Fibroblast of pulmonary artery (primary cell): ENCODE data around the gene GPR65.

Experiments
- DNase-seq: peaks from one replicate; pipeline ENCODE4 v3.0.0-alpha.2; 2010; ENCODE audit warnings: low read depth
- H3K4me3 ChIP-seq: replicated peaks from 2 replicates; pipeline ENCODE4 v1.5.1; 2011; ENCODE audit warnings: low read depth, mild to moderate bottlenecking, control low read depth, low read length, moderate library complexity
- TF ChIP-seq, protein P1 (sequence below): IDR thresholded peaks from 2 replicates; pipeline ENCODE4 v1.5.1; 2011; ENCODE audit warnings: mild to moderate bottlenecking, control low read depth, low read length, inconsistent platforms; ENCODE audit errors: missing control alignments

The GPR65 gene

GRCh38 chr14:88044776-88045446 is 40.0 kb downstream of the GPR65 start:
- TF ChIP-seq, protein P1, sequence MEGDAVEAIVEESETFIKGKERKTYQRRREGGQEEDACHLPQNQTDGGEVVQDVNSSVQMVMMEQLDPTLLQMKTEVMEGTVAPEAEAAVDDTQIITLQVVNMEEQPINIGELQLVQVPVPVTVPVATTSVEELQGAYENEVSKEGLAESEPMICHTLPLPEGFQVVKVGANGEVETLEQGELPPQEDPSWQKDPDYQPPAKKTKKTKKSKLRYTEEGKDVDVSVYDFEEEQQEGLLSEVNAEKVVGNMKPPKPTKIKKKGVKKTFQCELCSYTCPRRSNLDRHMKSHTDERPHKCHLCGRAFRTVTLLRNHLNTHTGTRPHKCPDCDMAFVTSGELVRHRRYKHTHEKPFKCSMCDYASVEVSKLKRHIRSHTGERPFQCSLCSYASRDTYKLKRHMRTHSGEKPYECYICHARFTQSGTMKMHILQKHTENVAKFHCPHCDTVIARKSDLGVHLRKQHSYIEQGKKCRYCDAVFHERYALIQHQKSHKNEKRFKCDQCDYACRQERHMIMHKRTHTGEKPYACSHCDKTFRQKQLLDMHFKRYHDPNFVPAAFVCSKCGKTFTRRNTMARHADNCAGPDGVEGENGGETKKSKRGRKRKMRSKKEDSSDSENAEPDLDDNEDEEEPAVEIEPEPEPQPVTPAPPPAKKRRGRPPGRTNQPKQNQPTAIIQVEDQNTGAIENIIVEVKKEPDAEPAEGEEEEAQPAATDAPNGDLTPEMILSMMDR, result no peak
- DNase-seq, result no peak

DNA sequence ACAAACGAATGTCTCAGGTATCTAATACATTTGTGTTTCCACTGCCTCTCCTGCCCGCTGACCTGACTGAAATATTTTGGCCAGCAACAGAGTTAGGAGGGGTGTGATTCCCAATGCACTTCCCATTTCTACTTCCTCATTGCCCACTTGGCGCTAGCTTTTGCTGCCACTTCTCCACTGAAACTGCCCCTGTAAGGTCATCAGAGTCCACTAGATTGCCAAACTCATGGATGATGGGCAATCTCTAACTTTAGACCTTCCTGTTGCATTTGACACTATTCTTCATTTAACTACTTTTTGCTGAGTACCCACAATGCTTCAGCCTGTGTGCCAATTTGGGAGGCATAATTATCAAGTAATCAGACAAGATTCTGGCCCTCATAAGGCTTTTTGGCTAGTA is 40.8 kb downstream of the GPR65 start:
- TF ChIP-seq, protein P1, result no peak
- no peak overlapping the region for H3K4me3 ChIP-seq
- DNase-seq, result no peak

More at GRCh38 chr14:88044776-88045446, 40.0 kb downstream of the GPR65 start:
- no peak overlapping the region for H3K4me3 ChIP-seq

GRCh38 chr14:88048351-88048750 is 43.4 kb downstream of the GPR65 start:
- H3K4me3 ChIP-seq, result no peak overlapping the region
- TF ChIP-seq, protein P1, result no peak
- DNase-seq, result no peak

- TF ChIP-seq, protein P1, result no peak
- no peak overlapping the region for H3K4me3 ChIP-seq
- DNase-seq, result no peak
These were observed 44.3 kb downstream of the GPR65 start for GRCh38 chr14:88049266-88049665.

GRCh38 chr14:88049936-88050335 is 45.0 kb downstream of the GPR65 start:
- TF ChIP-seq, protein P1, result no peak
- no peak overlapping the region for H3K4me3 ChIP-seq

GRCh38 chr14:88060576-88060975 is 55.6 kb downstream of the GPR65 start:
- no peak overlapping the region for H3K4me3 ChIP-seq
- TF ChIP-seq, protein P1, result no peak
- no peak for DNase-seq

More at GRCh38 chr14:88049936-88050335, 45.0 kb downstream of the GPR65 start:
- DNase-seq, result no peak

GRCh38 chr14:88063811-88064210 is 58.9 kb downstream of the GPR65 start:
- no peak for DNase-seq
- TF ChIP-seq, protein P1, result no peak
- H3K4me3 ChIP-seq, result no peak overlapping the region
